Osteocyte (in vitro differentiated cells): ENCODE measurements around the gene SLC25A39. TPM values are rescaled to one million over a fixed set of nuclear protein-coding genes. Genes with fewer than 3 reads are reported as not detected.

Experiments
- DNase-seq: peaks from one replicate; pipeline ENCODE4 v3.0.0; 2021; ENCODE audit warnings: mixed read lengths; ENCODE audit not compliant: unreplicated experiment; ENCODE audit errors: extremely low spot score
- H3K27ac Mint-ChIP-seq: one replicate; pipeline ENCODE4 v1.8.0; 2021; ENCODE audit warnings: mild to moderate bottlenecking, mixed read lengths; ENCODE audit not compliant: unreplicated experiment
- H3K27me3 Mint-ChIP-seq: one replicate; pipeline ENCODE4 v1.8.0; 2021; ENCODE audit warnings: mixed read lengths; ENCODE audit not compliant: unreplicated experiment
- H3K36me3 Mint-ChIP-seq: one replicate; pipeline ENCODE4 v1.8.0; 2021; ENCODE audit warnings: mixed read lengths; ENCODE audit not compliant: unreplicated experiment
- H3K4me1 Mint-ChIP-seq: one replicate; pipeline ENCODE4 v1.8.0; 2021; ENCODE audit warnings: mixed read lengths; ENCODE audit not compliant: unreplicated experiment
- H3K4me3 Mint-ChIP-seq: one replicate; pipeline ENCODE4 v1.8.0; 2021; ENCODE audit warnings: mild to moderate bottlenecking, moderate library complexity, mixed read lengths; ENCODE audit not compliant: unreplicated experiment
- H3K9me3 Mint-ChIP-seq: one replicate; pipeline ENCODE4 v1.8.0; 2021; ENCODE audit warnings: mixed read lengths; ENCODE audit not compliant: unreplicated experiment
- total RNA-seq: library from RNA; stranded (reverse); gene quantifications from 2 replicates; pipeline ENCODE4 v1.2.1, GENCODE V29; 2021
- TF ChIP-seq, protein P1 (sequence below): fragments of 200-600 bp; sonication (generic); IDR thresholded peaks from 2 replicates; pipeline ENCODE4 v1.5.0; 2021; ENCODE audit warnings: antibody characterized with exemption, mild to moderate bottlenecking, moderate library complexity

Gene SLC25A39
- total RNA-seq, 1 donor from 2014 or later = 122 TPM

- H3K27me3 Mint-ChIP-seq = peaks cover 49% of the 10 kb centered on the region
- peaks cover 6% of the 10 kb centered on the region for H3K36me3 Mint-ChIP-seq
- no peak for DNase-seq
- H3K4me1 Mint-ChIP-seq = peaks cover 11% of the 10 kb centered on the region
- no peak overlapping the region for H3K27ac Mint-ChIP-seq
- H3K4me3 Mint-ChIP-seq = peak overlapping the region; percentile 64
- no peaks in the 10 kb centered on the region for H3K9me3 Mint-ChIP-seq
- TF ChIP-seq, protein P1, sequence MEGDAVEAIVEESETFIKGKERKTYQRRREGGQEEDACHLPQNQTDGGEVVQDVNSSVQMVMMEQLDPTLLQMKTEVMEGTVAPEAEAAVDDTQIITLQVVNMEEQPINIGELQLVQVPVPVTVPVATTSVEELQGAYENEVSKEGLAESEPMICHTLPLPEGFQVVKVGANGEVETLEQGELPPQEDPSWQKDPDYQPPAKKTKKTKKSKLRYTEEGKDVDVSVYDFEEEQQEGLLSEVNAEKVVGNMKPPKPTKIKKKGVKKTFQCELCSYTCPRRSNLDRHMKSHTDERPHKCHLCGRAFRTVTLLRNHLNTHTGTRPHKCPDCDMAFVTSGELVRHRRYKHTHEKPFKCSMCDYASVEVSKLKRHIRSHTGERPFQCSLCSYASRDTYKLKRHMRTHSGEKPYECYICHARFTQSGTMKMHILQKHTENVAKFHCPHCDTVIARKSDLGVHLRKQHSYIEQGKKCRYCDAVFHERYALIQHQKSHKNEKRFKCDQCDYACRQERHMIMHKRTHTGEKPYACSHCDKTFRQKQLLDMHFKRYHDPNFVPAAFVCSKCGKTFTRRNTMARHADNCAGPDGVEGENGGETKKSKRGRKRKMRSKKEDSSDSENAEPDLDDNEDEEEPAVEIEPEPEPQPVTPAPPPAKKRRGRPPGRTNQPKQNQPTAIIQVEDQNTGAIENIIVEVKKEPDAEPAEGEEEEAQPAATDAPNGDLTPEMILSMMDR = no peak
Measured at GRCh38 chr17:44314869-44315661, 9.6 kb downstream of the SLC25A39 start.

GRCh38 chr17:44314524-44314868, 10.1 kb downstream of the SLC25A39 start:
- Mint-ChIP-seq H3K4me1 (peaks cover 11% of the 10 kb centered on the region), H3K27ac (no peak overlapping the region), H3K36me3 (peaks cover 4% of the 10 kb centered on the region), H3K9me3 (no peaks in the 10 kb centered on the region), H3K27me3 (peaks cover 49% of the 10 kb centered on the region), H3K4me3 (peak overlapping the region; percentile 42)
- TF ChIP-seq, protein P1 = no peak
- no peak for DNase-seq

DNA sequence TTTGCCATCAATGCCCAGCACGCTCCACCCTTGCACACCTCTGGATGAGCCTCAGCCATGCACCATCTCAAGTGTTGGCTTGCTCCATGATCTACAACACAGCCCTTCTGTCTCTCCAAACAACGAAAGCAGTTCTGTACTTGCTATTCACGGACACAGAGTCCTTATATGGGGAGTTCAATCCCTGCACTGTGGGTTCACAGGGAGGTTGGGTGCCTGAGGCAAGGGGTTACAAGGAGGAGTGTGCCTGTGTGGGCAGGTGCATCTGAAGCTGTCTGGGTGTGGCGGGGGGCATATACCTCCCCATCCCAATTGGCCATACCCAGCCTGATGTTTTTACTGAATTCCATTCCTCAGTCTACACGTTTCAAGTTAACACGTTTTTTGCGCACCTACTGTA, 10.6 kb downstream of the SLC25A39 start:
- Mint-ChIP-seq H3K27ac (no peak overlapping the region), H3K36me3 (no peaks in the 10 kb centered on the region), H3K4me1 (peaks cover 11% of the 10 kb centered on the region), H3K4me3 (peak overlapping the region; percentile 42), H3K27me3 (peaks cover 49% of the 10 kb centered on the region), H3K9me3 (no peaks in the 10 kb centered on the region)
- TF ChIP-seq, protein P1 = no peak
- no peak for DNase-seq

GRCh38 chr17:44312396-44313104, 12.1 kb downstream of the SLC25A39 start:
- no peak for DNase-seq
- Mint-ChIP-seq H3K27me3 (peaks cover 40% of the 10 kb centered on the region), H3K4me3 (no peak overlapping the region), H3K36me3 (no peaks in the 10 kb centered on the region), H3K9me3 (no peaks in the 10 kb centered on the region), H3K4me1 (peaks cover 16% of the 10 kb centered on the region), H3K27ac (no peak overlapping the region)
- TF ChIP-seq, protein P1 = no peak

DNA sequence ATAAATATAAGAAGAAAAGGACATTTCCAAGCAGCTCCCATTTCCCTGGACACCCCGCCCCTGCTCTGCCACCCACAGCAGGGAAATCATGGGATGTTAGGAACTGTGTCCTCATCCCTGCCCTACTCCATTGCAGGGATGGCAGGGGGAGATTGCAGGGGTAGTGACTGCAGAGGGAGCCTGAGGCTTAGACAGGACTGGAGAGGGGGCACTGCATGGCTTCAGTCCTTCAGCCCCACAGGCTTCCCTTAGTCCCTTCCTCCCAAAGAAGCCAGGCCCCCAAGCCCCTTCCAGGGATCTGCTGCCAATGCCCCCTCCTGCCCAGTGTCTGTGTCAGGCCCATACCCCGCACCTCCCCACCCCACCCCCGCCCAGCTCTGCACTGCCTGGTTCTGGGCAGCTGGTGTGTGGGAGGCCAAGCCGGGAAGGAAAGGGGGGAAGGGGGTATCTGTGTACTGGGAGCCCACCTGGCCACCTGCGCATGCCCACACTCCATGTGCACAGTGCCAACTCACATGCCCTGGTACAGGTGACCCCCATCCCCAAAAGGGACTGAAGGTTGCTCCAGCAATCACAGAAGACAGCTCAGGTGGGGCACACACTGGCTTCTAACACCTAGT, 13.0 kb downstream of the SLC25A39 start:
- Mint-ChIP-seq H3K36me3 (no peaks in the 10 kb centered on the region), H3K9me3 (no peaks in the 10 kb centered on the region), H3K4me3 (no peak overlapping the region), H3K27ac (no peak overlapping the region), H3K4me1 (peaks cover 16% of the 10 kb centered on the region), H3K27me3 (peaks cover 39% of the 10 kb centered on the region)
- TF ChIP-seq, protein P1 = no peak
- no peak for DNase-seq
